ENCODE results near the gene IL17B. TPM values are rescaled to one million over a fixed set of nuclear protein-coding genes. Genes with fewer than 3 reads are reported as not detected.

The IL17B gene
- polyA plus RNA-seq, 1 donor (not counting 4 experiments of a cell fraction or from before 2014, with no cell fraction given): not detected

DNA sequence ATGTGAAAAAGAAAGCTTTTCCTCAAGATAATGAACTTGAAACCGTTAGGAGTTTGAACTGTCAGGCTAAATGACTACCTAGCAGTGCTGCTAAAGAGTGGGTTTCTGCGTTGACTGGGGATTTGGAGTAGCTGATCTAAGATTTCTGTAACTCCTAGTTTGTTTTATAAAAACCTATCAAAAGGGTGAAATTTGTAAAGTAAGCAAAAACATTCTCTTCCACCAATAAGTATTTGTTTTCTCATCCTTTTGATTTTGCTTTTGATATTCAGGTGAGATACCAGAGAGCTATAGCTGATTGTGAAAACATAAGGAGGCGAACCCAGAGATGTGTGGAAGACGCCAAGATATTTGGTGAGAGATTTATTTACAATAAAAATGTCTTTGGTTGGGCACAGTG is 29.7 kb downstream of the IL17B start:
- no peaks in the 10 kb centered on the region for H3K9me1 ChIP-seq (ENCODE audit: control insufficient read depth, extremely low read depth, insufficient read depth, low read length)
- no peaks in the 10 kb centered on the region for H3K9me3 ChIP-seq (ENCODE audit: control insufficient read depth, low read depth, low read length)
- H3K27me3 ChIP-seq (ENCODE audit: control insufficient read depth, extremely low read depth, insufficient read depth, low read length): no peaks in the 10 kb centered on the region
- H3K9ac ChIP-seq (ENCODE audit: control insufficient read depth, extremely low read depth, insufficient read depth, low read length): no peak overlapping the region
- no peak overlapping the region for H3K4me3 ChIP-seq (ENCODE audit: control insufficient read depth in 2 of 3, extremely low read depth in 1 of 3, insufficient read depth in 2 of 3, low read depth in 1 of 3, low read length in 3 of 3)
- no peak overlapping the region for H2AFZ ChIP-seq (ENCODE audit: control insufficient read depth, low read length)
- dilution Hi-C loops (cut with MboI; ENCODE audit: extremely low pct_ligation_motif_present, low sequenced_read_pairs): no loop called here
- H3K36me3 ChIP-seq (ENCODE audit: control insufficient read depth in 2 of 2, extremely low read depth in 1 of 2, insufficient read depth in 2 of 2, low read length in 2 of 2): peaks cover 17 to 32% of the 10 kb centered on the region in 2 experiments
- TF ChIP-seq, protein P1, sequence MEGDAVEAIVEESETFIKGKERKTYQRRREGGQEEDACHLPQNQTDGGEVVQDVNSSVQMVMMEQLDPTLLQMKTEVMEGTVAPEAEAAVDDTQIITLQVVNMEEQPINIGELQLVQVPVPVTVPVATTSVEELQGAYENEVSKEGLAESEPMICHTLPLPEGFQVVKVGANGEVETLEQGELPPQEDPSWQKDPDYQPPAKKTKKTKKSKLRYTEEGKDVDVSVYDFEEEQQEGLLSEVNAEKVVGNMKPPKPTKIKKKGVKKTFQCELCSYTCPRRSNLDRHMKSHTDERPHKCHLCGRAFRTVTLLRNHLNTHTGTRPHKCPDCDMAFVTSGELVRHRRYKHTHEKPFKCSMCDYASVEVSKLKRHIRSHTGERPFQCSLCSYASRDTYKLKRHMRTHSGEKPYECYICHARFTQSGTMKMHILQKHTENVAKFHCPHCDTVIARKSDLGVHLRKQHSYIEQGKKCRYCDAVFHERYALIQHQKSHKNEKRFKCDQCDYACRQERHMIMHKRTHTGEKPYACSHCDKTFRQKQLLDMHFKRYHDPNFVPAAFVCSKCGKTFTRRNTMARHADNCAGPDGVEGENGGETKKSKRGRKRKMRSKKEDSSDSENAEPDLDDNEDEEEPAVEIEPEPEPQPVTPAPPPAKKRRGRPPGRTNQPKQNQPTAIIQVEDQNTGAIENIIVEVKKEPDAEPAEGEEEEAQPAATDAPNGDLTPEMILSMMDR (optimal IDR thresholded peaks at IDR 0.05 in 1 of 3, IDR thresholded peaks at IDR 0.05 in 1 of 3, conservative IDR thresholded peaks at IDR 0.05 in 1 of 3; ENCODE audit: extremely low read depth in 1 of 3, insufficient read depth in 2 of 3, low read length in 3 of 3): no peak
- TF ChIP-seq EZH2 (IDR thresholded peaks at IDR 0.05; ENCODE audit: low read length): no peak
- DNase-seq (ENCODE audit: low read depth, low spot score) (no peak), FAIRE-seq (no peak)
- peaks cover 7% of the 10 kb centered on the region for H4K20me1 ChIP-seq (ENCODE audit: control insufficient read depth, extremely low read depth, insufficient read depth, low read length)
- H3K4me1 ChIP-seq (ENCODE audit: control insufficient read depth, extremely low read depth, insufficient read depth, low read length): peaks cover 16% of the 10 kb centered on the region
- H3K79me2 ChIP-seq (ENCODE audit: control insufficient read depth, insufficient read depth, low read length): peaks cover 50% of the 10 kb centered on the region
- H3K4me2 ChIP-seq (ENCODE audit: control insufficient read depth, extremely low read depth, insufficient read depth, low read depth, low read length): no peak overlapping the region
- H3K27ac ChIP-seq (ENCODE audit: control insufficient read depth, insufficient read depth, low read length): no peak overlapping the region

DNA sequence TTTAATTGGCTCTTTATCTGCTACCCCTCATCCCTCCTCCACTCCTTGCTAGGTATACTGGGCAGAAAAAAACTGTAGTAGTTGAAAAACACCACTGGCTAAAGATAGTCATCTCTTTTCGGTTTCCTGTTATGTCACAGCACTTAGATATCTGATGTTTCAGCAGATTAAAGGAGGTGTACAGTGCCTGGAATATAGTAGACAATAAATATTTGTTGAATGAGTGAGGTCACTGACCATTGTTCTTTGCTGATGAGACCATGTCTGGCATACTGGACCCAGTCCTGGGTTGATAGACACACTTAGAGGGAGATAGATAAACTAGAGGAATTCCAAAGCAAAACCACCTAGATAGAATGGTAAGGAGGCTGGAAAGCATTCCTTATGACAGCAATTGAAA is 30.6 kb downstream of the IL17B start:
- dilution Hi-C loops (cut with MboI; ENCODE audit: extremely low pct_ligation_motif_present, low sequenced_read_pairs): no loop called here
- FAIRE-seq (no peak), DNase-seq (ENCODE audit: low read depth, low spot score) (no peak)
- H3K36me3 ChIP-seq (ENCODE audit: control insufficient read depth in 2 of 2, extremely low read depth in 1 of 2, insufficient read depth in 2 of 2, low read length in 2 of 2): peaks cover 17 to 32% of the 10 kb centered on the region in 2 experiments
- H3K27me3 ChIP-seq (ENCODE audit: control insufficient read depth, extremely low read depth, insufficient read depth, low read length): no peaks in the 10 kb centered on the region
- no peaks in the 10 kb centered on the region for H3K9me3 ChIP-seq (ENCODE audit: control insufficient read depth, low read depth, low read length)
- H3K9ac ChIP-seq (ENCODE audit: control insufficient read depth, extremely low read depth, insufficient read depth, low read length): no peak overlapping the region
- peaks cover 16% of the 10 kb centered on the region for H3K4me1 ChIP-seq (ENCODE audit: control insufficient read depth, extremely low read depth, insufficient read depth, low read length)
- H3K27ac ChIP-seq (ENCODE audit: control insufficient read depth, insufficient read depth, low read length): no peak overlapping the region
- TF ChIP-seq EZH2 (IDR thresholded peaks at IDR 0.05; ENCODE audit: low read length): no peak
- TF ChIP-seq, protein P1 (optimal IDR thresholded peaks at IDR 0.05 in 1 of 3, IDR thresholded peaks at IDR 0.05 in 1 of 3, conservative IDR thresholded peaks at IDR 0.05 in 1 of 3; ENCODE audit: extremely low read depth in 1 of 3, insufficient read depth in 2 of 3, low read length in 3 of 3): no peak
- no peak overlapping the region for H2AFZ ChIP-seq (ENCODE audit: control insufficient read depth, low read length)
- H3K79me2 ChIP-seq (ENCODE audit: control insufficient read depth, insufficient read depth, low read length): peaks cover 50% of the 10 kb centered on the region
- H3K4me2 ChIP-seq (ENCODE audit: control insufficient read depth, extremely low read depth, insufficient read depth, low read depth, low read length): no peak overlapping the region
- no peak overlapping the region for H3K4me3 ChIP-seq (ENCODE audit: control insufficient read depth in 2 of 3, extremely low read depth in 1 of 3, insufficient read depth in 2 of 3, low read depth in 1 of 3, low read length in 3 of 3)
- H4K20me1 ChIP-seq (ENCODE audit: control insufficient read depth, extremely low read depth, insufficient read depth, low read length): peaks cover 7% of the 10 kb centered on the region
- H3K9me1 ChIP-seq (ENCODE audit: control insufficient read depth, extremely low read depth, insufficient read depth, low read length): no peaks in the 10 kb centered on the region

All from keratinocyte (primary cell).